ENCODE data around the gene METTL26. TPM values are rescaled to one million over a fixed set of nuclear protein-coding genes. Genes with fewer than 3 reads are reported as not detected.

The METTL26 gene
- total and polyA plus RNA-seq, 9 of the 15 experiments (the other 6 are each of a cell fraction or from before 2014, with no cell fraction given), result 7.3 to 262 (median 80.9) TPM

GRCh38 chr16:648071-648780, 12.1 kb upstream of the METTL26 start (continued):
- TF ChIP-seq POLR2G (IDR thresholded peaks at IDR 0.05; ENCODE audit: low read depth, low read length), result peak; percentile 8; the same call in 1 of the 2 replicates
- no peak for TF ChIP-seq BCOR (IDR thresholded peaks at IDR 0.05)

- no peak overlapping the region for H3K27ac ChIP-seq (ENCODE audit: extremely low read depth, low read depth, low read length)
- H3K79me2 ChIP-seq (ENCODE audit: control insufficient read depth, insufficient read depth, low read length), result peaks cover 39% of the 10 kb centered on the region
- WGBS (ENCODE audit: insufficient coverage, low coverage, missing lambda C conversion rate), result 96% methylated on average over 19 of the region's 25 CpGs
These were observed 11.2 kb upstream of the METTL26 start for GRCh38 chr16:647173-647902.

More at GRCh38 chr16:647173-647902, 11.2 kb upstream of the METTL26 start:
- ChIA-PET POLR2A (no interaction called here), CTCF (ENCODE audit: low intra/inter-chr PET ratio) (no interaction called here)
- peaks cover 51% of the 10 kb centered on the region; the same call in 2 of the 3 replicates for H3K36me3 ChIP-seq (ENCODE audit: control insufficient read depth, insufficient read depth, low read length)
- no peaks in the 10 kb centered on the region for H3K9me1 ChIP-seq (ENCODE audit: control insufficient read depth, insufficient read depth, low read length)
- TF ChIP-seq KLF6 (CRISPR knock-in tag; IDR thresholded peaks at IDR 0.05; ENCODE audit: borderline replicate concordance) (no peak), RBFOX2 (IDR thresholded peaks at IDR 0.05; ENCODE audit: low read depth, low read length) (0 out of 2 replicates have a peak, but pooled peaks have one; percentile 27), MYNN (IDR thresholded peaks at IDR 0.05) (no peak), MYNN (CRISPR knock-in tag; IDR thresholded peaks at IDR 0.05) (no peak), KDM1A (IDR thresholded peaks at IDR 0.05) (no peak), POLR3A (IDR thresholded peaks at IDR 0.05; ENCODE audit: borderline replicate concordance, extremely low read depth, insufficient read depth, insufficient read length) (no peak), PRMT5 (CRISPR knock-in tag; IDR thresholded peaks at IDR 0.05) (no peak), PML (IDR thresholded peaks at IDR 0.05; ENCODE audit: low read length) (0 out of 2 replicates have a peak, but pooled peaks have one; percentile 31), E2F3 (CRISPR knock-in tag; IDR thresholded peaks at IDR 0.05) (no peak), TSC22D4 (tag; IDR thresholded peaks at IDR 0.05) (no peak), MYC (IDR thresholded peaks at IDR 0.05; ENCODE audit: low read depth, low read length) (no peak), MYC (CRISPR knock-in tag; IDR thresholded peaks at IDR 0.05; ENCODE audit: borderline replicate concordance, low read depth) (no peak), SREBF1 (IDR thresholded peaks at IDR 0.05; ENCODE audit: borderline replicate concordance, low read depth, low read length) (no peak)
- no peak overlapping the region for H3K4me3 ChIP-seq
- intact Hi-C loops (cut with micrococcal nuclease) (no loop called here), in situ Hi-C loops (cut with MboI) (no loop called here)
- BruUV-seq (replicated peaks), result no TSS peak
- no peak overlapping the region for H2AFZ ChIP-seq (ENCODE audit: low read depth, low read length)
- no peak overlapping the region; a peak in 1 of 4 replicates for H3K9ac ChIP-seq (ENCODE audit: insufficient read depth in 1 of 2, low read depth in 2 of 2, low read length in 2 of 2)
- no peak overlapping the region for H3K4me2 ChIP-seq (ENCODE audit: insufficient read depth, low read length)
- DNase-seq (ENCODE audit: extremely low read depth in 1 of 4, low spot score in 3 of 4) (no peak), ATAC-seq (no peak), FAIRE-seq (no peak)
- peaks cover 4 to 88% of the 10 kb centered on the region in 2 experiments; a peak in 3 of 5 replicates for H3K4me1 ChIP-seq (replicated peaks in 1 of 2; ENCODE audit: control insufficient read depth in 2 of 2, insufficient read depth in 2 of 2, low read length in 2 of 2)
- no peaks in the 10 kb centered on the region for H3K27me3 ChIP-seq (ENCODE audit: control insufficient read depth in 2 of 2, insufficient read depth in 2 of 2, low read length in 2 of 2)
- no peaks in the 10 kb centered on the region for H4K20me1 ChIP-seq (replicated peaks; ENCODE audit: control insufficient read depth, insufficient read depth, low read length)
- H3K9me3 ChIP-seq (replicated peaks; ENCODE audit: control insufficient read depth, insufficient read depth, low read depth, low read length), result no peaks in the 10 kb centered on the region
